ENCODE data around the gene FUT2.
A peak's percentile ranks its signal among the peaks of the same experiment; 100 is the strongest.

The FUT2 gene

GRCh38 chr19:48728911-48729664 lies 33.3 kb downstream of the FUT2 start:
- no CpG with 5 or more reads among the region's 77 CpGs for WGBS, 2 donors (ENCODE audit: extremely low coverage in 2 of 2, insufficient read length in 2 of 2, insufficient replicate concordance in 1 of 2)
- DNase-seq (ENCODE audit: low spot score): no peak

GRCh38 chr19:48731452-48731851 lies 35.7 kb downstream of the FUT2 start:
- H2AK5ac ChIP-seq (ENCODE audit: low read depth, low read length): no peak overlapping the region
- no peak overlapping the region for H2BK5ac ChIP-seq (ENCODE audit: low read length)
- no peak for DNase-seq (ENCODE audit: low spot score)
- H3K23ac ChIP-seq (ENCODE audit: low read depth, low read length, poor library complexity): no peak overlapping the region
- H4K8ac ChIP-seq (ENCODE audit: low read depth, low read length): no peak overlapping the region
- no peak overlapping the region for H3K27ac ChIP-seq (replicated peaks; ENCODE audit: low read length)
- H3K4me2 ChIP-seq (ENCODE audit: insufficient read depth, low read length, poor library complexity, severe bottlenecking): no peak overlapping the region
- no peak overlapping the region for H3K4me3 ChIP-seq (ENCODE audit: low read length in 2 of 2)
- H3K9ac ChIP-seq (ENCODE audit: low read depth, low read length, poor library complexity): no peak overlapping the region
- peaks cover 0 to 1% of the 10 kb centered on the region in 2 donors for H3K4me1 ChIP-seq (ENCODE audit: control insufficient read depth in 2 of 2, insufficient read depth in 1 of 2, low read depth in 1 of 2, low read length in 2 of 2)
- H3K18ac ChIP-seq (ENCODE audit: low read length): no peak overlapping the region
- no CpG with 5 or more reads among the region's 4 CpGs for WGBS, 2 donors (ENCODE audit: extremely low coverage in 2 of 2, insufficient read length in 2 of 2, insufficient replicate concordance in 1 of 2)
- no peaks in the 10 kb centered on the region for H3K36me3 ChIP-seq (replicated peaks in 1 of 2; ENCODE audit: control insufficient read depth in 2 of 2, insufficient read depth in 2 of 2, low read length in 2 of 2)
- H4K91ac ChIP-seq (ENCODE audit: low read depth, low read length, poor library complexity): no peak overlapping the region
- H2BK12ac ChIP-seq (ENCODE audit: low read length): no peak overlapping the region
- H3K79me1 ChIP-seq (ENCODE audit: low read depth, low read length): no peaks in the 10 kb centered on the region
- no peak overlapping the region for H2AFZ ChIP-seq (ENCODE audit: low read length)
- no peak overlapping the region for H2BK15ac ChIP-seq (ENCODE audit: low read length)
- no peak overlapping the region for H3K14ac ChIP-seq (ENCODE audit: low read length)
- no peak overlapping the region for H2BK120ac ChIP-seq (ENCODE audit: low read depth, low read length)
- H3K9me3 ChIP-seq (replicated peaks in 1 of 2; ENCODE audit: control insufficient read depth in 2 of 2, insufficient read depth in 1 of 2, low read depth in 1 of 2, low read length in 2 of 2): no peaks in the 10 kb centered on the region
- no peaks in the 10 kb centered on the region for H3K27me3 ChIP-seq (ENCODE audit: control insufficient read depth in 3 of 3, insufficient read depth in 3 of 3, low read depth in 1 of 3, low read length in 3 of 3)
- H3K4ac ChIP-seq (ENCODE audit: low read length): no peak overlapping the region

More at GRCh38 chr19:48728911-48729664, 33.3 kb downstream of the FUT2 start:
- Histone ChIP-seq H2BK120ac (ENCODE audit: low read depth, low read length) (no peak overlapping the region), H3K27me3 (ENCODE audit: control insufficient read depth in 3 of 3, insufficient read depth in 3 of 3, low read depth in 1 of 3, low read length in 3 of 3) (no peaks in the 10 kb centered on the region), H3K4ac (ENCODE audit: low read length) (no peak overlapping the region), H3K4me3 (ENCODE audit: low read length in 2 of 2) (no peak overlapping the region), H2BK15ac (ENCODE audit: low read length) (no peak overlapping the region), H4K8ac (ENCODE audit: low read depth, low read length) (no peak overlapping the region), H3K27ac (replicated peaks; ENCODE audit: low read length) (no peak overlapping the region), H3K18ac (ENCODE audit: low read length) (peak overlapping the region; percentile 60), H3K9ac (ENCODE audit: low read depth, low read length, poor library complexity) (peak overlapping the region; percentile 32), H3K36me3 (replicated peaks in 1 of 2; ENCODE audit: control insufficient read depth in 2 of 2, insufficient read depth in 2 of 2, low read length in 2 of 2) (no peaks in the 10 kb centered on the region), H2BK12ac (ENCODE audit: low read length) (no peak overlapping the region), H3K23ac (ENCODE audit: low read depth, low read length, poor library complexity) (no peak overlapping the region), H2AFZ (ENCODE audit: low read length) (no peak overlapping the region), H4K91ac (ENCODE audit: low read depth, low read length, poor library complexity) (no peak overlapping the region), H3K4me1 (ENCODE audit: control insufficient read depth in 2 of 2, insufficient read depth in 1 of 2, low read depth in 1 of 2, low read length in 2 of 2) (peaks cover 5 to 6% of the 10 kb centered on the region in 2 donors), H3K4me2 (ENCODE audit: insufficient read depth, low read length, poor library complexity, severe bottlenecking) (no peak overlapping the region), H3K79me1 (ENCODE audit: low read depth, low read length) (no peaks in the 10 kb centered on the region), H3K9me3 (replicated peaks in 1 of 2; ENCODE audit: control insufficient read depth in 2 of 2, insufficient read depth in 1 of 2, low read depth in 1 of 2, low read length in 2 of 2) (no peaks in the 10 kb centered on the region), H2AK5ac (ENCODE audit: low read depth, low read length) (no peak overlapping the region), H3K14ac (ENCODE audit: low read length) (no peak overlapping the region), H2BK5ac (ENCODE audit: low read length) (no peak overlapping the region)

- no peak overlapping the region for H2BK15ac ChIP-seq (ENCODE audit: low read length)
- no CpG with 5 or more reads among the region's 9 CpGs for WGBS, 2 donors (ENCODE audit: extremely low coverage in 2 of 2, insufficient read length in 2 of 2, insufficient replicate concordance in 1 of 2)
- no peak overlapping the region for H2BK120ac ChIP-seq (ENCODE audit: low read depth, low read length)
- H3K9ac ChIP-seq (ENCODE audit: low read depth, low read length, poor library complexity): no peak overlapping the region
- H2AFZ ChIP-seq (ENCODE audit: low read length): no peak overlapping the region
- DNase-seq (ENCODE audit: low spot score): no peak
- no peak overlapping the region for H3K14ac ChIP-seq (ENCODE audit: low read length)
- H3K36me3 ChIP-seq (replicated peaks in 1 of 2; ENCODE audit: control insufficient read depth in 2 of 2, insufficient read depth in 2 of 2, low read length in 2 of 2): no peaks in the 10 kb centered on the region
- H3K79me1 ChIP-seq (ENCODE audit: low read depth, low read length): no peaks in the 10 kb centered on the region
- no peak overlapping the region for H2AK5ac ChIP-seq (ENCODE audit: low read depth, low read length)
- no peak overlapping the region for H3K4ac ChIP-seq (ENCODE audit: low read length)
- H3K27me3 ChIP-seq (ENCODE audit: control insufficient read depth in 3 of 3, insufficient read depth in 3 of 3, low read depth in 1 of 3, low read length in 3 of 3): peaks cover 5 to 8% (median 7%) of the 10 kb centered on the region in 3 experiments
- H2BK12ac ChIP-seq (ENCODE audit: low read length): no peak overlapping the region
- no peaks in the 10 kb centered on the region for H3K9me3 ChIP-seq (replicated peaks in 1 of 2; ENCODE audit: control insufficient read depth in 2 of 2, insufficient read depth in 1 of 2, low read depth in 1 of 2, low read length in 2 of 2)
- H3K4me2 ChIP-seq (ENCODE audit: insufficient read depth, low read length, poor library complexity, severe bottlenecking): no peak overlapping the region
- H2BK5ac ChIP-seq (ENCODE audit: low read length): no peak overlapping the region
- no peak overlapping the region for H3K18ac ChIP-seq (ENCODE audit: low read length)
- no peak overlapping the region for H4K8ac ChIP-seq (ENCODE audit: low read depth, low read length)
- no peak overlapping the region for H3K4me3 ChIP-seq (ENCODE audit: low read length in 2 of 2)
- H3K27ac ChIP-seq (replicated peaks; ENCODE audit: low read length): no peak overlapping the region
- H3K4me1 ChIP-seq (ENCODE audit: control insufficient read depth in 2 of 2, insufficient read depth in 1 of 2, low read depth in 1 of 2, low read length in 2 of 2): peaks cover 3 to 5% of the 10 kb centered on the region in 2 donors
- no peak overlapping the region for H4K91ac ChIP-seq (ENCODE audit: low read depth, low read length, poor library complexity)
- no peak overlapping the region for H3K23ac ChIP-seq (ENCODE audit: low read depth, low read length, poor library complexity)
Observed at GRCh38 chr19:48734625-48735024, 38.9 kb downstream of the FUT2 start.

GRCh38 chr19:48735031-48735615 lies 39.4 kb downstream of the FUT2 start:
- Histone ChIP-seq H3K23ac (ENCODE audit: low read depth, low read length, poor library complexity) (peak overlapping the region; percentile 55), H4K8ac (ENCODE audit: low read depth, low read length) (peak overlapping the region; percentile 43), H3K4me2 (ENCODE audit: insufficient read depth, low read length, poor library complexity, severe bottlenecking) (peak overlapping the region; percentile 88), H3K9me3 (replicated peaks in 1 of 2; ENCODE audit: control insufficient read depth in 2 of 2, insufficient read depth in 1 of 2, low read depth in 1 of 2, low read length in 2 of 2) (no peaks in the 10 kb centered on the region), H2BK12ac (ENCODE audit: low read length) (peak overlapping the region; percentile 41), H2BK5ac (ENCODE audit: low read length) (no peak overlapping the region), H2BK15ac (ENCODE audit: low read length) (peak overlapping the region; percentile 85), H4K91ac (ENCODE audit: low read depth, low read length, poor library complexity) (no peak overlapping the region), H2AFZ (ENCODE audit: low read length) (peak overlapping the region; percentile 74), H3K4ac (ENCODE audit: low read length) (peak overlapping the region; percentile 87), H3K18ac (ENCODE audit: low read length) (peak overlapping the region; percentile 96), H3K79me1 (ENCODE audit: low read depth, low read length) (no peaks in the 10 kb centered on the region), H2BK120ac (ENCODE audit: low read depth, low read length) (no peak overlapping the region), H3K9ac (ENCODE audit: low read depth, low read length, poor library complexity) (peak overlapping the region; percentile 80), H3K4me3 (ENCODE audit: low read length in 2 of 2) (peak overlapping the region in 1 of 2 donors; percentile 85), H2AK5ac (ENCODE audit: low read depth, low read length) (no peak overlapping the region), H3K14ac (ENCODE audit: low read length) (peak overlapping the region; percentile 79), H3K27me3 (ENCODE audit: control insufficient read depth in 3 of 3, insufficient read depth in 3 of 3, low read depth in 1 of 3, low read length in 3 of 3) (peaks cover 9 to 12% (median 12%) of the 10 kb centered on the region in 3 experiments), H3K4me1 (ENCODE audit: control insufficient read depth in 2 of 2, insufficient read depth in 1 of 2, low read depth in 1 of 2, low read length in 2 of 2) (peaks cover 3 to 8% of the 10 kb centered on the region in 2 donors), H3K27ac (replicated peaks; ENCODE audit: low read length) (no peak overlapping the region), H3K36me3 (replicated peaks in 1 of 2; ENCODE audit: control insufficient read depth in 2 of 2, insufficient read depth in 2 of 2, low read length in 2 of 2) (no peaks in the 10 kb centered on the region)
- no CpG with 5 or more reads among the region's 38 CpGs for WGBS, 2 donors (ENCODE audit: extremely low coverage in 2 of 2, insufficient read length in 2 of 2, insufficient replicate concordance in 1 of 2)
- no peak for DNase-seq (ENCODE audit: low spot score)

Measured in neuronal stem cell (in vitro differentiated cells).